Mesenchymal stem cell (in vitro differentiated cells and primary cell): Measurements from ENCODE around the gene TRIOBP.

ENCODE experiments used
- DNase-seq: peaks from one replicate; pipeline ENCODE4 v3.0.0-alpha.2; 2013
- H2AFZ ChIP-seq: one replicate; pipeline ENCODE4 v1.6.1; 2013; ENCODE audit warnings: low read depth, mild to moderate bottlenecking, control low read depth, inconsistent platforms, low read length, moderate library complexity
- H2AK5ac ChIP-seq: 2 replicates; pipeline ENCODE4 v1.6.1; 2013; ENCODE audit warnings: low read length, moderate library complexity, mild to moderate bottlenecking, inconsistent platforms; ENCODE audit not compliant: severe bottlenecking
- H2BK120ac ChIP-seq: one replicate; pipeline ENCODE4 v1.6.1; 2013; ENCODE audit warnings: low read depth, mild to moderate bottlenecking, inconsistent platforms, low read length, moderate library complexity
- H2BK12ac ChIP-seq, 2 experiments: one replicate each; pipeline ENCODE4 v1.6.1; 2013; ENCODE audit warnings: inconsistent platforms in 2 of 2, low read length in 2 of 2, mild to moderate bottlenecking in 2 of 2, moderate library complexity in 2 of 2, control low read depth in 1 of 2
- H2BK15ac ChIP-seq: one replicate; pipeline ENCODE4 v1.6.1; 2013; ENCODE audit warnings: mild to moderate bottlenecking, low read depth, inconsistent platforms; ENCODE audit not compliant: poor library complexity, severe bottlenecking
- H2BK5ac ChIP-seq: 2 replicates; pipeline ENCODE4 v1.6.1; 2013; ENCODE audit warnings: low read depth, mild to moderate bottlenecking, low read length, control low read depth, inconsistent platforms; ENCODE audit not compliant: poor library complexity, severe bottlenecking
- H3K14ac ChIP-seq, 2 experiments: one replicate each; pipeline ENCODE4 v1.6.1; 2013; ENCODE audit warnings: inconsistent platforms in 2 of 2, low read length in 2 of 2, control low read depth in 1 of 2, mild to moderate bottlenecking in 1 of 2, moderate library complexity in 1 of 2
- H3K18ac ChIP-seq, 2 experiments: one replicate each; pipeline ENCODE4 v1.6.1; 2013; ENCODE audit warnings: inconsistent platforms in 2 of 2, low read length in 2 of 2, control low read depth in 1 of 2, low read depth in 1 of 2, mild to moderate bottlenecking in 1 of 2
- H3K23ac ChIP-seq, 2 experiments: one replicate each; pipeline ENCODE4 v1.6.1; 2013; ENCODE audit warnings: inconsistent platforms in 2 of 2, low read length in 2 of 2, mild to moderate bottlenecking in 2 of 2, moderate library complexity in 2 of 2, control low read depth in 1 of 2
- H3K27ac ChIP-seq: 2 replicates; pipeline ENCODE4 v1.5.1; 2013; ENCODE audit warnings: mild to moderate bottlenecking, moderate library complexity, low read length, control low read depth, inconsistent platforms; ENCODE audit not compliant: poor library complexity, severe bottlenecking
- H3K27me3 ChIP-seq, 2 experiments: 2 replicates each; pipeline versions ENCODE4 v1.6.1 to v1.7.0; 2013; ENCODE audit warnings: low read length in 2 of 2, mild to moderate bottlenecking in 2 of 2, moderate library complexity in 2 of 2, control low read depth in 1 of 2, inconsistent platforms in 1 of 2; ENCODE audit not compliant: control insufficient read depth in 1 of 2, insufficient read depth in 1 of 2
- H3K36me3 ChIP-seq, 2 experiments: 2 replicates each; pipeline versions ENCODE4 v1.6.1 to v1.7.0; 2013; ENCODE audit warnings: low read length in 2 of 2, control low read depth in 1 of 2, inconsistent platforms in 1 of 2, low read depth in 1 of 2, mild to moderate bottlenecking in 1 of 2; ENCODE audit not compliant: insufficient read depth in 2 of 2, control insufficient read depth in 1 of 2
- H3K4ac ChIP-seq, 2 experiments: one replicate each; pipeline ENCODE4 v1.6.1; 2013; ENCODE audit warnings: inconsistent platforms in 2 of 2, low read length in 2 of 2, mild to moderate bottlenecking in 2 of 2, moderate library complexity in 2 of 2, control low read depth in 1 of 2, low read depth in 1 of 2
- H3K4me1 ChIP-seq: 2 replicates; pipeline ENCODE4 v1.6.1; 2013; ENCODE audit warnings: low read depth, low read length, control low read depth; ENCODE audit not compliant: control insufficient read depth, insufficient read depth
- H3K4me2 ChIP-seq: 2 replicates; pipeline ENCODE4 v1.6.1; 2013; ENCODE audit warnings: low read length, mild to moderate bottlenecking, inconsistent platforms; ENCODE audit not compliant: poor library complexity, severe bottlenecking
- H3K4me3 ChIP-seq, 2 experiments: 2 replicates each; pipeline versions ENCODE4 v1.5.1 to v1.7.0; 2013; ENCODE audit warnings: low read length in 2 of 2, mild to moderate bottlenecking in 2 of 2, control low read depth in 1 of 2, low read depth in 1 of 2; ENCODE audit not compliant: insufficient read depth in 1 of 2
- H3K79me1 ChIP-seq: replicated peaks from 2 replicates; pipeline ENCODE4 v1.6.1; 2013; ENCODE audit warnings: mild to moderate bottlenecking, control low read depth, low read length, inconsistent platforms; ENCODE audit not compliant: poor library complexity, severe bottlenecking
- H3K9ac ChIP-seq: 2 replicates; pipeline ENCODE4 v1.7.0; 2013; ENCODE audit warnings: mild to moderate bottlenecking, low read length, moderate library complexity
- H3K9me3 ChIP-seq: 2 replicates; pipeline ENCODE4 v1.7.0; 2013; ENCODE audit warnings: mild to moderate bottlenecking, low read length; ENCODE audit not compliant: control insufficient read depth
- H4K8ac ChIP-seq: one replicate; pipeline ENCODE4 v1.6.1; 2013; ENCODE audit warnings: inconsistent platforms, mild to moderate bottlenecking, low read length, moderate library complexity
- H4K91ac ChIP-seq: one replicate; pipeline ENCODE4 v1.6.1; 2013; ENCODE audit warnings: mild to moderate bottlenecking, low read length, inconsistent platforms
- WGBS: methylation state at CpG from one replicate; pipeline ENCODE4 v1.1.7; 2013; ENCODE audit warnings: mixed read lengths; 5-methylcytosine and 5-hydroxymethylcytosine counted together

Gene TRIOBP

DNA sequence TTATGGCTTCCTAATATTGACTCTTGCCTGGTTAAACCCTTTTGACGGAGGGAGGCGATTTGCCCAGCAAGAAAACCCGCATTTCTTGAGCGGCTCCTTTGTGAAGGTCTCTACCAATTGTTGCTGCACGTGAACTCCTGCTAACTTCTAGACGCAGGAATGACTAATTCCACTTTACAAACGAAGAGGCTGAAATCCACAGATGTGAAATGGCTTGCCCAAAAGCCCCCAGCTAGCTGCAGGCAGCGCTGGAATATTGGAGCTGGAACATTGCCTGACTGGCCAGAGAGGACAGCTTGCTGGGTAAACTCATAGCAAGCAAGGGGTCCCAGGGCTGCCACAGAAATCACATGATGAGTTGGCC lies 111.4 kb downstream of the TRIOBP start:
- Histone ChIP-seq H4K8ac (no peak overlapping the region), H2AK5ac (no peak overlapping the region), H2BK5ac (no peak overlapping the region), H3K36me3 (peaks cover 2 to 12% of the 10 kb centered on the region in 2 experiments), H2BK12ac (no peak overlapping the region), H3K4ac (no peak overlapping the region), H3K4me1 (peaks cover 25% of the 10 kb centered on the region), H3K14ac (no peak overlapping the region), H3K9me3 (no peaks in the 10 kb centered on the region), H2AFZ (peak overlapping the region; percentile 85), H3K4me2 (peak overlapping the region; percentile 94), H3K27me3 (peaks cover 0 to 8% of the 10 kb centered on the region in 2 experiments), H3K18ac (peak overlapping the region in 1 of 2 experiments; percentile 60), H2BK120ac (no peak overlapping the region), H3K79me1 (peaks cover 14% of the 10 kb centered on the region), H3K23ac (no peak overlapping the region), H3K9ac (peak overlapping the region; percentile 91), H4K91ac (no peak overlapping the region), H3K27ac (no peak overlapping the region), H3K4me3 (peak overlapping the region; percentile 76 to 94), H2BK15ac (no peak overlapping the region)
- peak; percentile 67 for DNase-seq
- WGBS = 2% methylated on average over 8 of the region's 8 CpGs

DNA sequence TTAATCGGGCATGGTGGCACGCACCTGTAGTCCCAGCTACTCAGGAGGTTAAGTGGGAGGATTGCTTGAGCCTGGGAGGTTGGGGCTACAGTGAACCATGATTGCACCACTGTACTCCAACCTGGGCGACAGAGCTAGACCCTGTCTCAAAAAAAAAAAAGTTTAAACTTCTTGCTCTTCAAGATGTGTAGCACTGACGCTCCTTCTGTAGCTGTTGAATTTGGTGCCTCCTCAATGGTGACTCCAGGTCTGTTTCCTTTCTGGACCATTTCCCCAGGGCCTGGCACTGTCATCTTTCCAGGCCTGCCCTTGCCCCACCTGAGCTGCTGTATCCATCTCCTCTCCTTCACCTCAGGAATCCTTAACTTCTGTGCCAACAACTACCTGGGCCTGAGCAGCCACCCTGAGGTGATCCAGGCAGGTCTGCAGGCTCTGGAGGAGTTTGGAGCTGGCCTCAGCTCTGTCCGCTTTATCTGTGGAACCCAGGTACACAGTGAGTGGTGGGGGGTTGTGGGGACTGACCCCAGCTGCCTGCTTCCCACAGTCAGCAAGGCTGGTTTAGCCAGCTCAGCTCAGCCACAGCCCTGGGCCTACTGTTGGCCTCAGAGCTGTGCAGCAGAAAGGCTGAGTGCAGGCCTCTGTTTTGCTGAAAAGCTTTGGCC lies 113.0 kb downstream of the TRIOBP start:
- no peaks in the 10 kb centered on the region for H3K9me3 ChIP-seq
- H2BK15ac ChIP-seq = no peak overlapping the region
- H3K4me2 ChIP-seq = no peak overlapping the region
- H4K8ac ChIP-seq = no peak overlapping the region
- no peaks in the 10 kb centered on the region for H3K27me3 ChIP-seq
- H3K23ac ChIP-seq = no peak overlapping the region
- no peak overlapping the region for H4K91ac ChIP-seq
- no peak overlapping the region for H2AFZ ChIP-seq
- no peak overlapping the region for H3K9ac ChIP-seq
- H3K36me3 ChIP-seq = peaks cover 6 to 21% of the 10 kb centered on the region in 2 experiments
- no peak overlapping the region for H2BK5ac ChIP-seq
- peaks cover 19% of the 10 kb centered on the region for H3K4me1 ChIP-seq
- WGBS = 94% methylated on average over 5 of the region's 5 CpGs
- H3K79me1 ChIP-seq = peaks cover 14% of the 10 kb centered on the region
- H3K4me3 ChIP-seq = no peak overlapping the region
- no peak overlapping the region for H3K18ac ChIP-seq
- DNase-seq = no peak
- H2BK12ac ChIP-seq = no peak overlapping the region
- no peak overlapping the region for H3K27ac ChIP-seq
- H2AK5ac ChIP-seq = no peak overlapping the region
- no peak overlapping the region for H3K14ac ChIP-seq
- no peak overlapping the region for H2BK120ac ChIP-seq
- H3K4ac ChIP-seq = no peak overlapping the region

DNA sequence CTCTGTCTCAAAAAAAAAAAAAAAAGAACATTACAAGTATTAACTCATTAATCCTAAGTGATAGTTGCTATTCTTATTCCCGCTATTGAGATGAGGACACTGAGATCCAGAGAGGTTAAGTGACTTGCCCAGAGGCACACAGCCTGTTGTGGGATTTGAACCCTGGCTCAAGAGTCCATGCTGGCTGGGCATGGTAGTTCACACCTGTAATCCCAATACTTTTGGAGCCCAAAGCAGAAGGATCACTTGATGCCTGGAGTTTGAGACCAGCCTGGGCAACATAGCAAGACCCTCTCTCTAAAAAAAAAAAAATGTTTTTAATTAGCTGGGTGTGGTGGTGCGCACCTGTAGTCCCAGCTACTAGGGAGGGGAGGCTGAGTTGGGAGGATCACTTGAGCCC lies 115.0 kb downstream of the TRIOBP start:
- no peak overlapping the region for H4K91ac ChIP-seq
- H3K27me3 ChIP-seq = no peaks in the 10 kb centered on the region
- H3K4me3 ChIP-seq = no peak overlapping the region
- WGBS = 100% methylated on average over 2 of the region's 2 CpGs
- H2AFZ ChIP-seq = no peak overlapping the region
- DNase-seq = no peak
- H3K9ac ChIP-seq = no peak overlapping the region
- peaks cover 6% of the 10 kb centered on the region for H3K4me1 ChIP-seq
- H3K14ac ChIP-seq = no peak overlapping the region
- no peak overlapping the region for H3K4me2 ChIP-seq
- H3K36me3 ChIP-seq = peaks cover 13 to 42% of the 10 kb centered on the region in 2 experiments
- no peak overlapping the region for H3K23ac ChIP-seq
- H2BK15ac ChIP-seq = no peak overlapping the region
- peaks cover 8% of the 10 kb centered on the region for H3K79me1 ChIP-seq
- no peak overlapping the region for H2AK5ac ChIP-seq
- H2BK12ac ChIP-seq = no peak overlapping the region
- no peak overlapping the region for H3K27ac ChIP-seq
- no peak overlapping the region for H3K4ac ChIP-seq
- no peak overlapping the region for H2BK5ac ChIP-seq
- no peak overlapping the region for H2BK120ac ChIP-seq
- no peak overlapping the region for H3K18ac ChIP-seq
- no peak overlapping the region for H4K8ac ChIP-seq
- no peaks in the 10 kb centered on the region for H3K9me3 ChIP-seq

DNA sequence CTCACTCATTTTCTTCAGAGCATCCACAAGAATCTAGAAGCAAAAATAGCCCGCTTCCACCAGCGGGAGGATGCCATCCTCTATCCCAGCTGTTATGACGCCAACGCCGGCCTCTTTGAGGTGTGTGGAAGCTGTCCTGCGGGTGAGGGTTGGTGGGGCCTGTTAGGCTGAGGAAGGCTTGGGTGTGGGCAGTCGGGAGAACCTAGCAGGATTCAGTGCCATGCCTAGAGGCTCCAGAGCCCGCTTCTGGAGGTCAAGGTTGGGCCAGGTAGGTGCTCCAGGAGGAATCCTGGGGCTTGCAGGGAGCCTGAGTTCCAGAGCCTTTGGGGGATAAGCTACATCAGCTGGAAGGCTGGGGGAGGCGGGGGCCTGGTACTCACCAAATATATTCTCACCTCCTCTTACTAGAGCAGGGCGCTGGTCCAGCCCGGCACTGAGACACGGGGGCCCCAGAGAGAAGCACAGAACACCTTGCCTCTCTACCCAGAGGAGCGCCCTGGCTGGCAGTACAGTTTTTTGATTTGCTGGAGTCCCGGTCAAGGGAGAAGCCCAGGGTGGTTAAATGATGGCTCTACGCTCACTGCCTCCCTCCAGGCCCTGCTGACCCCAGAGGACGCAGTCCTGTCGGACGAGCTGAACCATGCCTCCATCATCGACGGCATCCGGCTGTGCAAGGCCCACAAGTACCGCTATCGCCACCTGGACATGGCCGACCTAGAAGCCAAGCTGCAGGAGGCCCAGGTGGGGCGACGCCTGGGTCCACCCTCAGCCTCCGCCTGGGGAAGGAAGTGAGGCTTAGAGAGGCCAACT lies 116.2 kb downstream of the TRIOBP start:
- no peak overlapping the region for H2BK120ac ChIP-seq
- no peak overlapping the region for H3K4ac ChIP-seq
- no peak overlapping the region for H3K27ac ChIP-seq
- H2BK15ac ChIP-seq = no peak overlapping the region
- no peaks in the 10 kb centered on the region for H3K9me3 ChIP-seq
- H4K8ac ChIP-seq = no peak overlapping the region
- peaks cover 4% of the 10 kb centered on the region for H3K4me1 ChIP-seq
- H3K4me2 ChIP-seq = no peak overlapping the region
- H2BK5ac ChIP-seq = no peak overlapping the region
- no peak overlapping the region for H4K91ac ChIP-seq
- H2BK12ac ChIP-seq = no peak overlapping the region
- no peak overlapping the region for H3K9ac ChIP-seq
- H3K14ac ChIP-seq = no peak overlapping the region
- no peaks in the 10 kb centered on the region for H3K27me3 ChIP-seq
- peaks cover 6% of the 10 kb centered on the region for H3K79me1 ChIP-seq
- H3K4me3 ChIP-seq = no peak overlapping the region
- H3K36me3 ChIP-seq = peaks cover 13 to 43% of the 10 kb centered on the region in 2 experiments
- H2AK5ac ChIP-seq = no peak overlapping the region
- no peak overlapping the region for H3K23ac ChIP-seq
- whole genome bisulfite sequencing = 97% methylated on average over 26 of the region's 27 CpGs
- H2AFZ ChIP-seq = no peak overlapping the region
- no peak for DNase-seq
- no peak overlapping the region for H3K18ac ChIP-seq
